Central memory CD8-positive, alpha-beta T cell (primary cell): ENCODE measurements around the gene PTPRG.

Experiments used
- ATAC-seq: fragments of 150-1000 bp; cut with Tn5 transposase; replicated peaks from 2 replicates; pipeline ENCODE4 v1.10.0; 2022; ENCODE audit warnings: mild to moderate bottlenecking, moderate FRiP score, moderate number of reproducible peaks; ENCODE audit not compliant: poor library complexity, severe bottlenecking; ENCODE audit errors: extremely low read depth
- DNase-seq, 2 donors: peaks; one replicate each; pipeline ENCODE4 v3.0.0; 2021; ENCODE audit warnings: low spot score in 2 of 2
- H3K27ac Mint-ChIP-seq: one replicate; pipeline ENCODE4 v1.8.0; 2022; ENCODE audit warnings: low read depth, mild to moderate bottlenecking, moderate library complexity, mixed read lengths
- H3K27me3 Mint-ChIP-seq: one replicate; pipeline ENCODE4 v1.8.0; 2022; ENCODE audit warnings: mixed read lengths
- H3K36me3 Mint-ChIP-seq: one replicate; pipeline ENCODE4 v1.8.0; 2022; ENCODE audit warnings: mild to moderate bottlenecking, moderate library complexity, mixed read lengths; ENCODE audit not compliant: insufficient read depth
- H3K4me1 Mint-ChIP-seq: one replicate; pipeline ENCODE4 v1.8.0; 2022; ENCODE audit warnings: mixed read lengths
- H3K4me3 Mint-ChIP-seq: one replicate; pipeline ENCODE4 v1.8.0; 2022; ENCODE audit warnings: mild to moderate bottlenecking, moderate library complexity, mixed read lengths
- H3K9me3 Mint-ChIP-seq: one replicate; pipeline ENCODE4 v1.8.0; 2022; ENCODE audit warnings: mixed read lengths

The PTPRG gene

DNA sequence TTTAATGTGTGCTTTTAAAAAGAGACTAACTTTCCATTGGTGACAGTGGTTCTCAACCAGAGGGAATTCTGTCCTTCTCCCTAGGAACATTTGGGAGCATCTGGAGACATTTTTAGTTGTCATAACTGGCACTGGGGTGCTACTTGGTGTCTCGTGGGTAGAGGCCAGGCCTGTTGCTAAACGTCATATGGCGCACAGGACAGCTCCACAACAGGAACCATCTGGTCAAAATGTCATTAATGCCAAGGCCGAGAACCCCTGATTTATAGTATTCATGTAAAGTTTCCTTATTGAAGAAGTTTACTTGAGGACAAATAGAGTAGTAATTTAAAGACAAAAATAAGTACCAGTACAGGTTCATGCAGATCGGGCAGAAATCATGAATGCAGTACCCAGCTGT, 647.7 kb downstream of the PTPRG start:
- ATAC-seq (no peak), DNase-seq (no peak)
- no peak overlapping the region for H3K4me3 Mint-ChIP-seq
- no peaks in the 10 kb centered on the region for H3K9me3 Mint-ChIP-seq
- no peaks in the 10 kb centered on the region for H3K4me1 Mint-ChIP-seq
- no peak overlapping the region for H3K27ac Mint-ChIP-seq
- H3K27me3 Mint-ChIP-seq: no peaks in the 10 kb centered on the region
- H3K36me3 Mint-ChIP-seq: peaks cover 2% of the 10 kb centered on the region

DNA sequence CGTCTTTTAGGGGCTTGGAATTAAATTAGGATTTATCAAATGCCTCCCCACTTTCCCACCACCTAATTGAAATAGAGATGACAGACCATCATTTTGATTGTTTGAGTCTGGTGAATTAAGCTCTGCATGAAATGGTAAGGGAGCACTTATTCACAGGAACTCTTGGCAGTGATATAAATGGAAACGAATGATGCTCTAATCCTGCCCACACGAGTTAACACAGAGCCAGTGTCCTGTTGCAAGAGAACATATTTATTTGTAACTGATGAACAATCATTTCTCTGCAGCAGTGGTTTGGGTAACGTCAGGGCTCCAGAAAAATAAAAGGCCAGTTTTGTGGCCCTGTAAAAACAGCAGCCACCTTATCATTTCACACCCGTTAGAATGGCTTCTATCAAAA, 648.6 kb downstream of the PTPRG start:
- peaks cover 2% of the 10 kb centered on the region for H3K36me3 Mint-ChIP-seq
- no peaks in the 10 kb centered on the region for H3K4me1 Mint-ChIP-seq
- H3K27me3 Mint-ChIP-seq: no peaks in the 10 kb centered on the region
- DNase-seq (no peak), ATAC-seq (no peak)
- H3K9me3 Mint-ChIP-seq: no peaks in the 10 kb centered on the region
- no peak overlapping the region for H3K4me3 Mint-ChIP-seq
- H3K27ac Mint-ChIP-seq: no peak overlapping the region

DNA sequence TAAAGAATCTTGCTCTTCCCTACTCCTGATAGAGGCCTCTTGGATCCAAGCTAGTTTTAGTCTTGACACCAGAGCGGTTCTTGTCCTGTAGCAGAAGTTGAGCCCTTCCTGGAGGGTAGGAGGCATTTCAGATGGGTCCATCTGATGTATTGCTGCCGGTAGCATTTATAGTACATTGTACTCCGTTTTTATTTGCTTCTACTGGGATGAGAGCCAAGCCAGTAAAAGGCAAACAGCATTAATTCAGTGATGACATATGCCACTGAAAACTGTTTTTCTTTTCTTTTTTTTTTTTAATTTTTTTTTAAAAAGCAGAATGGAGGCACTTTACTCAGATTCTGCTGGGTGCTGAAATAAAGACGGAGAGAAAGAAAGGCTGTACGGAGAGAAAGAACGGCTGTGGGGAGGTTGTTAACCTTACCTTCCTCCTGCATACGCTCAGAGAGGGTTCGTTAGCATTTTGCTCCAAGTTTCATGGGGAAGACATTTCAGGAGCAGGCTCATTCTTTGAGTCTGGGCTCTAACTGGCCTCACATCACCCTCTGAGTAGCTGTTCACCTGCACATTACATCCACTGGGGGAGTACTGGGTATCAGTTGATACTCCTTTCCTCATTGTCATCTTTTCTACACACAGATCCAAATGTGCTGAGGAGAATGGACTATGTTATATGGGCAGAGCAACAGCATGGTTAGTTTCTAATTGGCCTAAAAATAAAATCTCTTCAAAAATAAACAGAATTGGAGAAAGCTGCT, 650.5 kb downstream of the PTPRG start:
- no peaks in the 10 kb centered on the region for H3K27me3 Mint-ChIP-seq
- H3K4me1 Mint-ChIP-seq: no peaks in the 10 kb centered on the region
- no peak overlapping the region for H3K27ac Mint-ChIP-seq
- ATAC-seq (no peak), DNase-seq (no peak)
- no peaks in the 10 kb centered on the region for H3K36me3 Mint-ChIP-seq
- H3K4me3 Mint-ChIP-seq: no peak overlapping the region
- H3K9me3 Mint-ChIP-seq: no peaks in the 10 kb centered on the region

DNA sequence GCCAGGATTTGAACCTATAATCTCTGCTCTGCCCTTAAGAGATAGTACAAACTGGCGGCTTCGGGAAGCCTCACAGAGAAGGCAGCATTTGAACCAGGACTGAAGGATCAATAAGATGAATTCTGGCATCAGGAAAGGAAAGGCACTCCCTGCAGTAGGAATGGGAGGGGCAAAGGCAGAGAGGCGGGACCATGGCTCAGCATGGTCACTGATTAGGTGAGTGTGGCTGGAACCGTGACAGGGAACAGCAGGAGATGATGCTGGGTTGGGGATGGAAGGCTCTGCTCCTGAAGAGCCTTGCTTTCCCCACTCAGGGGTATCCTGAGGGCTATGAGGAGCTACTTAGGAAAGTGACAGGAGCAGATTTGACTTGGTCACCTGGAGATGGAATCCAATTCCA, 653.5 kb downstream of the PTPRG start:
- ATAC-seq (no peak), DNase-seq (no peak)
- Mint-ChIP-seq H3K27me3 (peaks cover 10% of the 10 kb centered on the region), H3K27ac (no peak overlapping the region), H3K4me1 (no peaks in the 10 kb centered on the region), H3K9me3 (no peaks in the 10 kb centered on the region), H3K36me3 (no peaks in the 10 kb centered on the region), H3K4me3 (no peak overlapping the region)

DNA sequence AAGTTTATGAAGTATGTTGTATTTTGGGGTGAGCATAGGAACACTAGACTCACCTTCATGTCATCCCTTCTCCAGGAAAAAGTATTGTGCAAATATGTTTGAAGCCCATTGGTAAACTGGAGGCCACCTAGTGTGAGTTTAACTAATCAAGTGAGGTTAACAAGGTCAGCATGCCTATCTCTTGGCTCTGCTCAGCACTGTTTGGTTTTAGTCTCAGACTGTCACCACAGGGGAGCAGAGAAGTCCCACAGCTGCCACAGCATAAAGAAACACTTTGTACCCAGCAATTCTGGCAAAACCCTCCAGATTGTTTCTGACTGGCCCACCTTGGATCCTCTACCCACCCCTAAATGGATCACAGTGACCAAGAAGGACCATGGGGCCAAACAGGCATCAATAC, 659.2 kb downstream of the PTPRG start:
- no peak for DNase-seq

DNA sequence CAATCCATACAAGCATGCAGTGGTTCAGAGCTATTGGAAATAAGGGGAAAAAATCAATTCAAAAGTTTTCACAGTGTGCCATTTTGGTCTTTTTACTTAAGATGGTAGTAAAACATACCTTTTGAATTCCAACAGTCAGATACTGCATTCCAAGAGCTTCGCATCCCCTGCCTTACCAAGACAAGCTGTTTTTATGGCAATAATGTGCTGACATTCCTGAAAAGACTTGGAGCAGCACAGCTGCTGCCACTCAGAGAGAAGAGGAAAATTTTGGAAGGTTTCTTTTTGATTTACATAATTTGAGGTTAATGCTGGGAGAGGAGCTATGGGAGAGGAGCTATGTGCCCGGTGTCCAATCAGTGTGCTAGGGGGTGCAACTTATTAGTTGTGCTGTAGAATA, 663.7 kb downstream of the PTPRG start:
- no peak overlapping the region for H3K27ac Mint-ChIP-seq
- H3K4me3 Mint-ChIP-seq: no peak overlapping the region
- DNase-seq (no peak), ATAC-seq (no peak)
- H3K9me3 Mint-ChIP-seq: no peaks in the 10 kb centered on the region
- H3K36me3 Mint-ChIP-seq: no peaks in the 10 kb centered on the region
- H3K4me1 Mint-ChIP-seq: no peaks in the 10 kb centered on the region
- H3K27me3 Mint-ChIP-seq: no peaks in the 10 kb centered on the region

More for the DNA sequence above, 659.2 kb downstream of the PTPRG start:
- no peak for ATAC-seq
- H3K36me3 Mint-ChIP-seq: no peaks in the 10 kb centered on the region
- no peaks in the 10 kb centered on the region for H3K4me1 Mint-ChIP-seq
- H3K27me3 Mint-ChIP-seq: peaks cover 10% of the 10 kb centered on the region
- H3K9me3 Mint-ChIP-seq: no peaks in the 10 kb centered on the region
- no peak overlapping the region for H3K27ac Mint-ChIP-seq
- H3K4me3 Mint-ChIP-seq: no peak overlapping the region

DNA sequence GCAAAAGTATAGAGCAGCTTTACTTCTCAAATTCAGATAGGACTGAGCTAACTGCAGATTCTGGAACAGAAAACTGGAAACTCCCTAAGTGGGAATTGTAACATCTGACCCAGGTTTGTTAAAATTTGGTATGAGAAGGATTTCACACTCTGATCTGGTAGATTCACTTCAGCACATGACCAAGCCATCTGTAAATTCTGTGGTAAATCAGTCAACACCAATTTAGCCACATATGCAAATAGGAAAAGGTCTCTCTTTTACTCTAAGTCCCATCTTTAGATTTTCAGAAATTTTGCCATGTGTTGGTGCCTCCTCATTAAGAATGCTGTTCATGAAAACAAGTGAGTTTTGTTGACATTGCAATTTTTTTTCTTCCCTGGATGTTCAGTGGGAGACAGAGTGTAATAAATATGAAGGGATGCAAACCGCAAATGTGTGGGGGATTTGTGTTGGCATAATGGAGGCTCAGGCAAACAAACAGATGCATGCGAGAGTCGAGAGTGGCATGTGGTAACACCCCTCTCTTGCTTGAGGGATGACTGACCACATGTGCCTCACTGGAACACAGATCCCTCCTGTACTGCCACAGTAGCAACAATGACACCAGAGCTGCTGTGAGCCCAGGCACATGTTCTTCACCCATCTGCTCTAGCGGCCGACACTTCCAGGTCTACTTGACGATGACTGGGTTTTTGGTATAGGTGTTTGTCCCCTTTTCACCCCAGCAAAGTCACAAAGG, 665.4 kb downstream of the PTPRG start:
- Mint-ChIP-seq H3K9me3 (no peaks in the 10 kb centered on the region), H3K4me1 (no peaks in the 10 kb centered on the region), H3K36me3 (no peaks in the 10 kb centered on the region), H3K4me3 (no peak overlapping the region), H3K27ac (no peak overlapping the region), H3K27me3 (no peaks in the 10 kb centered on the region)
- DNase-seq (no peak), ATAC-seq (no peak)

DNA sequence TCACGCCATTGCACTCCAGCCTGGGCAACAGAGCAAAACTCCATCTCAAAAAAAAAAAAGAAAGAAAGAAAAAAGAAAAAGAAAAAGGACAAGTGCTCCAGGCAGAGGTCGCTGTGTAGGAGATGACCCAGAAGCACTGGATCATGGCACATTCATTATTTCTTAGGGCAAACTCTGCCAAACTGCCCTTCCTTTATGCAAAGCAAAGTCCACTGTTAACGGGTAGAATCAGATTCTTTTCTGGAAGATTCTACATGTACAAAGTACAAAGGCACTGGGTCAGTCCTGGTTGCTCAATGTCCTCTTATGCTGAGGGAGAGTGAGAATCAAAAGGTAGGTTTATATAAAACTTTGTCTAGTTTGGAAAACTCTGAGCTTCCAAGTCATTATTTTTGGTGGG, 667.1 kb downstream of the PTPRG start:
- Mint-ChIP-seq H3K36me3 (no peaks in the 10 kb centered on the region), H3K4me3 (no peak overlapping the region), H3K4me1 (no peaks in the 10 kb centered on the region), H3K9me3 (no peaks in the 10 kb centered on the region), H3K27ac (no peak overlapping the region), H3K27me3 (no peaks in the 10 kb centered on the region)
- DNase-seq: no peak
- no peak for ATAC-seq

DNA sequence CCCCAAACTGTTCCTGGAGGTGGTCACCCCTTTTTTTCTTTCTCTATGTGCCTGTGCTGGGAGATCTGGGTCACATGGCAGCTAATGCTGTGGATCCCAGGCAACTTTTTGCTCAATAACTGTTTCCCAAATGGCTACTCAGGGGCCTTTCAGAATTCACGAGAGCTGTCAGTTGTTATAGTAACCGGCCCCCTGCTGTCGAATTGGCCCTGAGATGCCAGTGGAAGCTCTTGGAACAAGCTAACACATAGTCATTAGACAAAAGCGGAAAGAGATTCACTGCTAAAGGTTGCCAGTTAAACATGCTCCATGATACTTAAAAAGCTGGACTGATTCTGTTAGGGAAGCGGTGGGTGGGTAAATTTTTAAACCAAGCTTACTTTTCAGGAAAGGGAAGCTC, 667.8 kb downstream of the PTPRG start:
- Mint-ChIP-seq H3K36me3 (no peaks in the 10 kb centered on the region), H3K9me3 (no peaks in the 10 kb centered on the region), H3K27ac (no peak overlapping the region), H3K27me3 (no peaks in the 10 kb centered on the region), H3K4me3 (no peak overlapping the region), H3K4me1 (no peaks in the 10 kb centered on the region)
- no peak for DNase-seq
- ATAC-seq: no peak

DNA sequence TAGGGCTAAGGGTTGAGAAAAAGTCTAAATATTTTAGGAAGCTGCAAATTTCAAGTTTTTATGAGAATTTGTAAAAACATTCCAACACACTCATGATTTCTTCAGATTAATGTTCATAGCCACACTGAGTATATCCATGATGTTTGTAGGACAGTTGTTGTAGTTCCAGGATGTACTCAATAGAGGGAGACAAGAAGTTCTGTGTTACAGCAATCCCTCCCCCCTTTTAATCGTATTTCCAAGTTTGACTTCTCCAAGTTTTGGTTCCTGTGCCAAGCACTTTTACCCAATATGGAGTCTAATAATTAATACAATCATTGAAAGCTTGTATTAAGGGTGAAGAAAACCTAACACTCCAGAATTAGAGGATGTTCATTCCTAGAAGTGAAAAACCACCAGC, 668.5 kb downstream of the PTPRG start:
- Mint-ChIP-seq H3K4me3 (no peak overlapping the region), H3K9me3 (no peaks in the 10 kb centered on the region), H3K27ac (no peak overlapping the region), H3K36me3 (no peaks in the 10 kb centered on the region), H3K4me1 (no peaks in the 10 kb centered on the region), H3K27me3 (no peaks in the 10 kb centered on the region)
- no peak for ATAC-seq
- DNase-seq: no peak

DNA sequence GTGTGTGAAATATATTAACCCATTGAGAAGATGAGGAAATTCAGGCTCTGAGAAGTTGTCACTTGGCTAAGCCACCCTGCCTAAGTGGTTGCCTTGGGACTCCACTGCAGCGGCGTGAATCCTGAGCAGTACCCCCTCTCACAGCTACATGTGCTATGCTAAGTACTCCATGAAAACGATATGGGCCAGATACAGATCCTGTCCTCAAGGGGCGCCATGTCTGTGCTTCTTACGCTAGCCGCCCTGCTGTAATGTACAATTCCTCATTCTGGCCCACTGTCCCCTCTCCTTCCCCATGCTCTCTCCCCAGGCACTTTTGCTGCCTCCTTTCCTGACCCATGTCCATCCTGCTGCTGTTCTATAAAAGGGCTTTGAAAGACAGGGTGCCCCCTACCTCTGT, 671.7 kb downstream of the PTPRG start:
- Mint-ChIP-seq H3K27me3 (no peaks in the 10 kb centered on the region), H3K4me3 (no peak overlapping the region), H3K9me3 (no peaks in the 10 kb centered on the region), H3K4me1 (no peaks in the 10 kb centered on the region), H3K27ac (no peak overlapping the region), H3K36me3 (no peaks in the 10 kb centered on the region)
- no peak for DNase-seq
- no peak for ATAC-seq

DNA sequence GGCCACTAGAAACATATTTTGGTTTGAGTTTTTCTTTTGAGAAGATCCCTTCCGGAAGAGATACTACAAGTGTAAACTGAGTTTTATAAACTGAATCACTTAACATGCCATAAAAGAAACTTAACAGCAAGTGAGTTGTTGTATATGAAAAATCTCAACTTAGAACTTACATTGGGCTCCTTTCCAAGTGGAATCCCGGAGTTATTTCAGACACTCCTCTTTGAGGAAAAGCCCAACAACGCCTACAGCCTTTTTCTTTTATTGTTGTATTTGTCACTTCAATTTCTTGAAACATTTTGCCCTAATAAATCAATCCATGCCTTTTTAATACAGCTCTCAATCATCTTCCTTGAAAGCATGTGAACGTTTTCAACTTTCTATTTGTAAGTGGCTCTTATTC, 674.6 kb downstream of the PTPRG start:
- Mint-ChIP-seq H3K27me3 (no peaks in the 10 kb centered on the region), H3K9me3 (no peaks in the 10 kb centered on the region), H3K4me1 (no peaks in the 10 kb centered on the region), H3K4me3 (no peak overlapping the region), H3K36me3 (no peaks in the 10 kb centered on the region), H3K27ac (no peak overlapping the region)
- DNase-seq (no peak), ATAC-seq (no peak)

DNA sequence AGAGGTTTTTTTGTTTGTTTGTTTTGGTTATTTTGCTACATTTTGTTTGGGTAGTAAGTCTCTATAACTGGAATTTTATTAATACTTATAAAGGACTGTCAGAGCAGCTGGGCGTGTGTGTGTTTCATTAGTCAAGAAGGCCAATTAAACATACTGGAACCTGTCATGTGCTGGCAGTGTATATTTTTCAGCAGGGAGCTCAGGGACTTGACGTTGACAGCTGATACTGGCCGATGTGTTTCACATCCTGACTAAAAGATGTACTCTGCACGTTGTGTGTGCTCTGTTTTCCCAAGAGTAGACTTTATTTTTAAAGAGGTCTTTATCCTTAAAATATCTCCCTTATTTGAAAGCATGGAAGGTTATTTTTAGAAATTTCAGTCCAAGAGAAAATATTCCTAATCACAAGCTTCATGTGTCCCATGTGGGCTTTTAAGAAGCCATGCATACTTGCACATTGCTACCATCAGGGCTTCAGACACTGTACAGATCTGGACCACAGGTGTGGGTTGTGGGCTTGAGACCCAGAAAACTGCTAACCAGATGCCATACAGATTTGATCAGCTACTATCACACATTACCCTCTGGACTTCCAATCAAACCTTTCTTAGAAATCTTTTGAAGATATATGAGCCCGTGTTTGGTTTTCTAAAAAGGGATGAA, 676.0 kb downstream of the PTPRG start:
- H3K36me3 Mint-ChIP-seq: no peaks in the 10 kb centered on the region
- no peaks in the 10 kb centered on the region for H3K4me1 Mint-ChIP-seq
- H3K27me3 Mint-ChIP-seq: no peaks in the 10 kb centered on the region
- ATAC-seq: no peak
- no peaks in the 10 kb centered on the region for H3K9me3 Mint-ChIP-seq
- peak overlapping the region; percentile 26 for H3K4me3 Mint-ChIP-seq
- no peak overlapping the region for H3K27ac Mint-ChIP-seq
- no peak for DNase-seq
